HG03135 (cell line): ENCODE data around the gene PIR.

ENCODE experiments used
- ATAC-seq: cut with Tn5 transposase; IDR thresholded peaks from one replicate; pipeline ENCODE4 v1.9.1; 2021; ENCODE audit warnings: mild to moderate bottlenecking, moderate library complexity; ENCODE audit not compliant: unreplicated experiment

PIR gene

DNA sequence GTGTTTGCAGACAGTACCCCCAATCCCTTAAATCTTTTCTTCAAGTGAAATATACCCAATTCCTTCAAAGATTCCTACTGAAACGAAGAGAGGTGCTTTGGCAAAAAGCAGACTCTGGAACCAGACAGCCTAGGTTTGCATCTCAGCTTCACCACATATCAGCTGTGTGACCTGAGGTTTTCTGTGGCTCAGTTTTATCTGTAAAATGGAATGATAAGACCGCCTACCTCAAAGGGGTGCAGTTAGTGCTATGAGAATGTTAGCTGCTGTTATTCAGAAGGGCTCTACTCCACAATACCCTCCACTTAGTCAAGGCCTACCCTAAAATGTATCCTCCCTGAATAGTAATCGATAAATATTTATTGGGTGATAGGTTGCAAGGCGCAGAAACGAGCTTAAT, 664 bp downstream of the PIR start:
- ATAC-seq = no peak

DNA sequence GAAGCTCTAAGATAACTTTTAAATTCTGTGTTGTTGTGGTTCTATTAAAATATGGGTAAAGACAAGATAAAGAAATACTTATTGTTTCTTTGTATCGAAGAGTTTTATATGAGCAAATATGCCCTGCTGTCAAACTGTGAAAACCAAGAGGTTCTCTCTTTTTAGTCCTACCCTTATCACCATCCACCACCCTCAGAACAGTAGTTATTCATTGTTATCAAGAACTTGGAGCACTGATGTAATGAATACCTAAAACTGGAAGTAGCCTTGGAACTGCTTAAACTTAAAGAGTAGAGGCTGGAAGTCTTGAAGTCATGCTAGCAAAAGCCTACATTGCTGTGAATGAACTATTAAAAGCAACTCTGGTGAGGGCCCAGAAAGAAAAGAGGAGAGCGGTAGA, 9.2 kb downstream of the PIR start:
- no peak for ATAC-seq

DNA sequence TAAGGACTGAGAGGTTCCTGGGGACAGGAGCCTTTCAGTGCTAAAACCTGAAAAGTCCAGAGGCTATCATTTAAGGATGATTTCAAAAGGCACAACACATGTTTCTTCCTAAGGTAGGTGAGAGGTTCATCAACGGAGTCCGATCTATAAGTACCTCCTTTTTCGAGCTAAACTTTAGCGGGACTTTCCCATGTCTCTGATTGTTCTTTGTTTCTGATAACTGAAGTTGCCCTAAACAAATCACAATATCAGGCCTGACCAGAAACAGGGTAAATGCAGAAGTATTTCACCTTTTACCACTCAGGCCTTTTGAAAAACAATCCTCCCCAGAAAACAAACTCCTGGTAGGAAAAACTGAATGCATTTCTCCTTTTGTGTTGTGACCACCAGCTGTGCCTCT, 17.6 kb downstream of the PIR start:
- no peak for ATAC-seq

DNA sequence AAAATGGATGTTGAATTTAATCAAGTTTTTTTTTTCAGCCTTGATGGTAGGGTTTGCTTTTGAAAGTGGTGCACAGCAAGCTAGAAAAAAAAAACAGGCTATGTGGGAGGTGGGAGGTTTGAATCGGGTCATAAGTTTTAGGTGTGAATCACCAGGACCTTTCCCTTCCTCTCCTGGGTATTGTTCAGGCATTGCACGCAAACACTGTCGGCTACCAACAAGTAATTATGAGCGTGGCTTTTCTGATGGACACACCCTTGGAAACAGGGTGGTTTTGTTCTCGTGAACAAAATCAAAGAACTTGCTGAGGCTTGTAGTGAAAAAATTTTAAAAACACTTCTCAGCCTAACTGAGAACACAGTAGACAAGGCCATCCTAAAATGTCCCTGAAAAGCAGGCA, 18.1 kb downstream of the PIR start:
- no peak for ATAC-seq

DNA sequence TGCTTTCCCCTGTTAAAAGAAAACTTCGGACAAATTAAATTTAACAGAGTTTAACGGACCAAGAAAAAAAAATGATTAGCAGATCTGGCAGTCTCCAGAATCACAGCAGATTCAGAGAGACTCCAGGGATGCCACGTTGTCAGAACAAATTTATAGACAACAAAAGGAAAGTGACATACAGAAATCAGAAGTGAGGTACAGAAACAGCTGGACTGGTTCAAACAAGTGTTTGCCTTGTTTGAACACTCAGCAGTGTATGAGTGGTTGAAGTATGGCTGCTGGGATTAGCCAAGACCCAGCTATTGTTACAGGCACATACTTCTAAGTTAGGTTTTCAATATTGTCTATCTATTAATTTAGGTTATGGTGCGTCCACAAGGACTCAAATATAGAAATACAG, 19.1 kb downstream of the PIR start:
- ATAC-seq = no peak

DNA sequence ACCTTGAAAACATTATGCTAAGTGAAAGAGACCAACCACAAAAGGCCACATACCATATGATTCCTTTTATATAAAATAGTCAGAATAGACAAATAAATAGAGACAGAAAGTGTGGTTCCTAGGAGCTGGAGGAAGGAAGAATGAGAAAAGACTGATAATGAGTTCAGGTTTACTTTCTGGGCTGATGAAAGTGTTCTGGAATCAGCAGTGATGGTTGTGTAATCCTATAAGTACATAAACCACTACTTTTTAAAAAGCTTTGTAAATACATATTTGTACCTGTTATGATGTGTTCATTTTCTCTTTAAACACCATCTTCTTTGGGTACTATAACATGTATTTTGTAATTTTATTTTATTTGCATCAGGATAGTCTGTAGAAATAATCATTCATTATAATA, 20.6 kb downstream of the PIR start:
- no peak for ATAC-seq

DNA sequence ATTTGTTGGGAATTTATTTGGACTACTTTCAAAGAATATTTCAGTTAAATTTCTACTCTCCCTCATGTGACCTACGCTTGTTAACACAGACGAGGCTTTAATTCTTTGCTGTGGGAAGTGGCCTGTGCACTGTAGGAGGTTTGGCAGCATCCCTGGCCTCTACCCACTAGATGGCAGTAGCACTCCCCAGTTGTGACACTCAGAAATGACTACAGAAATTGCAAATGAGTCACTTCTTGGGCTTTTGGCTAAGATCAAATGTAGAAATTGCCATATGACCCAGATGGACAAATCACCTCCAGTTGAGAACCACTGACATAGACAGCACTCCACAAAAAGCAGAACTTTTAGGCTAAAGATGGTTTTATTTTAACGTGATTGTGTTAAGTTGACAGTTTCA, 22.1 kb downstream of the PIR start:
- peak; percentile 83 for ATAC-seq

DNA sequence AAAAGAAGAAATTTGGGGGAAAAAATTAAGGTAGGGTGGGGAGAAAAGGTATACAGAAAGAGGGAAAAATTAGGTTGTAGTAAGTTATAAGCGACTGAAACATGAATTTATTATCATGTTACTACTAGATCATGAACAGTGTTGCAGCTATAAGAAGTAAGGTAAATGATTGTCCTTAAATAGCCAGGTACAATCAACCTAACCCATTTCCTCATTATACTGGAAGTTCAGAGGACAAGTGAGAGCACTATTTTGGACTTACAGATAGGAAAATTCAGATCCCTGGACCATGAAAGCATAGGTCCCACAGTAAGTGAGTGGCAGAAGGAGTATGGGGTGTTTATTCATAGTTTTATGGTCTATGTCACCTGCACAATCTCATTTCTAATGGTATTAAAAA, 23.5 kb downstream of the PIR start:
- ATAC-seq = no peak

DNA sequence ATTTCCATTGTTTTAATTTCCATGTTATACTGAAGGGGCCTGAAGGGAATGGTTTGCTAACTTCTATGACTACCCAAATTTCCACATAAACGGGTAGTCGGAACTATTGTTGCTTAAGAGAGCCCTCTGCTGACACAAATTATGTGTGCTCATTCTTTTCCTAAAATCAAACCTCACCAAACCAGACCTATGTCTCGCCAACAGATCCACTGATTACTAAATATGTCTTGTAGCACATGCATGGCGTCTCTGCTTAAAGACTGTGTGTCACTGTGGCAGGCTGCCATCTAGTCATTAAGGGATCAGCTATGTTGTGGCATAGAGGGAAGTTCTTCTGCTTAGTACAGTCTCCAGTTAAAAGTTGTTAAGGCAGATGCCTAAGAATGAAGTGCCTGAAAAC, 25.1 kb downstream of the PIR start:
- ATAC-seq = no peak

DNA sequence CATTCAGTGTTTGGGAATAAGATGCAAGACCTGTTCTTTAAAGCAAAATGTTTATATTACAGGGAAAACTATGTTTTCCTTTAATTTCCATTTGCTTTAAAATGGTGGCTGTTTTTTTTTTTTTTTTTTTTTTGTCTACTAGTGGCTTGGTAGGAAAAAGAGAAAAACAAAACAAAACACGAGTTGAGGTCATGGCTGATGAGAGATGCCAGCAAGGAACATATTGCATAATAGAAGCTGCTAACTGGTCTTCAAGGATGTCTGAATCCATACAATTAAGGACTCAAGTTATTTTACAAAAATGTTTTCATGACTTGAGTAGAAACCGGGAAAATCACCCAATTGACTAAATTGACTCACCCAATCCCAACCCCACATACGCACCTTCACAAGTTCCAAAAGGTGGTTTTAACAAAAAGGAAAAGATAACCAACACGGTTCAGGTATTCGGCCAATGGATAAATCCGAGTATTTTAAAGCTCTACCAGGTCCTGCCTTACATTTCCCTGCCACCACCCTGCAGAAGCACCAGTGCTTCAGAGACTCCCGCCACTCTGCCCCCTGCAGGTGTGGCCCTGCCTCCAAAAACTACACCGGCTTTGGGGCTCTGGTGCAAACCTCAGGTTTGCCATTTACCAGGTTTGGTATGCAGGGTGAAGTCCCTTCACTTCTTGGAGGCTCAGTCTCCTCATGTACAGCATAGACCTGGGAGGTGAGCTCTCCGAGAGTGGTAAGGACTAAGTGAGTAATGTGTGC, 27.1 kb downstream of the PIR start:
- ATAC-seq = no peak

DNA sequence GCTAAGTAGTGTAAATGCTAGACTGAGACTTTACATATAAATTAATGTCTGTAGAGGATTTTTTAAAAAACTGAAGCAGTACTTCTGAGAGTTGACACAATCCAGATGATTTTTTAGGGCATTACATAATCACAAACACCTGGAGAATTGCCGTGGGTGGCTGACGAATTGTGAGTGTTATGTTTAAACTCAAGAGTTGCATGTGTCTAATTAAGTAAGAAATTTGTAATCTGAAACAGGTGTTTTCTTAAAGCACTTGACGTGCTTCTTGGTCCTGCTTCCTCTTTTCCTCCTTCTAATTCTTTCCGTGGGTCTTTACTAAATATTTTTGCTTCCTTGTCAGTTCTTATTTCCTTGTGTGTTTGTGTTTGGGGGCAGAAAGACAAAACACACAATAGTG, 27.8 kb downstream of the PIR start:
- ATAC-seq = no peak

DNA sequence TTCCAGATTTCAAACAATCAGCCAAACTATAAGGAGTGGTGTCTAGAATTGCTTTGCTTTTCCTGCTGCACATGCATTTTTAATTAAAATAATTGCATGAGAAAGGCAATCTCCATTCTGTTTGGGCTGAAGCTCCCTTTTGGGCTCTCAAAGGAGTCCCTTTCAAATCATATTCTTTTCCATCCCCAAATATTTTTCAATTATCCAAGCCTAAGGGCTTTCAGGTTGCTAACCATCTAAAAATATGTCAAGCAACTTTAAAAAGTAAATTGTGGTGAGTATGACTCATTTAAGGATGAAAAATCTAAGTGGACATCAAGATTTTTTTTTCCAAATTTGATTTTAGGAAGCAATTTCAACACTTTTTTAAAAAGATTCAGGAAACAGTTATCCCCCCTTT, 28.4 kb downstream of the PIR start:
- no peak for ATAC-seq

DNA sequence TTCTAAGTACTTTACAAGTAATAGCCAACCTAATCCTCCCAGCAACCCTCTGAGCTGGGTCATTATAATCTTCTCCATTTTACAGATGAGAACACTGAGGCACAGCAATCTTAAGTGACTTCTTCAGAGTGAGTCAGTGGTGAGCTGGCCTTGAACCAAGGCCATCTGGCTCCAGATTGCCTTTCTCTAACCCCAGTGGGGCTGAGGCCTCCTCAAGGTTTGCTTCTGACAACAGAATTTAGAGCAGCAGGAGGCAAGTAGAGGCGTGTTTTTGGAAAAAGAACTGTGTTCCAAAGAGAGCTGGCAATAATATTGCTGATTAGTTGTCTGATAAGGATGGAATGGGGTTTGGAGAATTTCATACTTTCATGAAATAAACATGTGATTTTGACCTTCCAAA, 41.2 kb downstream of the PIR start:
- ATAC-seq = no peak

DNA sequence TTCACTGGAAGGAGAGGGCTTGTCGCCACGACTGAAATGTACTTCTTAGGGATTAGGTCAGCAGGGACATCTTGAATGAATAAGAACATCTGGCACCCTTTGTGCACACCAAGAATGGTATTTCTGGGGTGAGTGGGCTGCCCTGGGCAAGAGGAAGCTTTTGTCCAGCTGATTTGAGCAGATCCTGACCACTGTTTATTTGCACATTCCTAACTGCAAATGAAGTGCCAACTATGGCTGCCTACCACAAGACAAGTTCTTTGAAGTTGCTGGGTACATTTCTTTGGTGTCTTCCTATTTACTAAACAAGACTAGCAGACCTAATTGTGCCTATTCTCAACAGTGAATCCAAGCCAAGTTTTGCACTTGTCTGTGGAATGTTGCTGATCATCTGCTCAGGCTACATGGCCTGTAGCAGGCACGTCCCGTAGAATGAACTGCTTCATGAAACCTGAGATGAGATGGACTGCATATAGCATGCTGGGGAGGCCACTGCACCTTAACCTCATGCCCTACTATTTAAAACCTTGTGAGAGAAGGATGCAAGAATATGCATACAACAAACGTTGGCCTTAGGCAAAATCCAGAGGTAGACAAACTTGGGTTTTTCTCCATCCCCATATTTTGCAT, 45.0 kb downstream of the PIR start:
- no peak for ATAC-seq

DNA sequence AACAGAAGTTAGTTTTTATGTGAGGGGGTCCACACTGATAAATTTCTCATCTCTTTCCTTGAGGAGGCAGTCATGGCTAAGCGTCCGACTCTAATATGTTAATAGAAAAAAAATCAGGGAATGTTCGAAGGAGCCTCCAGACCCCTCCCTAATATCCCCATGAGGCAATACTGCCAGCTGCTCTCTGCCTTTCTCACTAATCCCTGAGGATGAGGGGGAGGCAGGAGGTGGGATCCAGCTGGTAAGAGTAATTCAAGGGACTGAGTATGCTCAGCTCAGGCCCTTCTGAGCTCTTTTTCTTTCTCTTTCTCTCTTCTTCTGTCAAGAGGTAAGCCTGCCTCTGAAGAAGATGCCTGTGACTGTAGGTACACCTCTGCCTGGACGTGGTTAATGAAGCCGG, 51.7 kb downstream of the PIR start:
- ATAC-seq = no peak

DNA sequence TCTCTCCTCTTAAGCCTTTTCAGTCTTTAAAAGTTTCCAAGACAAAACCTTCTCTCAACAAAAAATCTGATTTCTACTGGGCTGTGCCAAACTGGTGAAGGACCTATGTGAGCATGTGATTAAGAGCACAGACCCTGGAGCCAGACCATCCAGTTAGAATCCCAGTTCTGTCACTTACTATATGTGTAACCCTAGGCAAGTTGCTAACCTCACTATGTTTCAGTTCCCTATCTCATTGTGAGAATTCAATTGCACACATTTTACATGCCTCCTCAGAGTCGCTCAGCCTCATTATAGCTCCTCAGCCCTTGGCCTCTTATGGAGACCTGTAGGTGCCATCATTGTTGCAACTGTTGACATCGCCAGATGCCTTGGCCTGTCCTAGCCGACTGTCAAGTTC, 54.8 kb downstream of the PIR start:
- no peak for ATAC-seq

DNA sequence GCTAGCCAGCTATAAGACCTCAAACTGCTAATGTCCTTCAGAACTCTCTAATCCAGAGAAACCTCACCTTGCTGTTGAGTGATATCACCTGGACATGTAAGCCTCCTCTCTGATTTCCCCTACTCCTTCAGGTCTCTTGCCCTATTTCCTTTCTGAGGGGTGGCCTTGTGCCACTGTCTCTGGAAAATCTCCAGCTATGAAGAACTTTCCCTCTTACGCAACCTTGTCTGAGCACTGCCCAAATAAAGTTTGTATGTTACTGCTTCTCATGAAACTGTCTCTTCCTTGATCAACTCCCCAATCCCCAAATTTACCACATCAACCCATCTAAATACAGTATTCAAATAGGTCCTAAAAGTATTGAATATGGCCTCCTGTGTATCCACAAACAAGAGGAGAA, 55.4 kb downstream of the PIR start:
- ATAC-seq = no peak

DNA sequence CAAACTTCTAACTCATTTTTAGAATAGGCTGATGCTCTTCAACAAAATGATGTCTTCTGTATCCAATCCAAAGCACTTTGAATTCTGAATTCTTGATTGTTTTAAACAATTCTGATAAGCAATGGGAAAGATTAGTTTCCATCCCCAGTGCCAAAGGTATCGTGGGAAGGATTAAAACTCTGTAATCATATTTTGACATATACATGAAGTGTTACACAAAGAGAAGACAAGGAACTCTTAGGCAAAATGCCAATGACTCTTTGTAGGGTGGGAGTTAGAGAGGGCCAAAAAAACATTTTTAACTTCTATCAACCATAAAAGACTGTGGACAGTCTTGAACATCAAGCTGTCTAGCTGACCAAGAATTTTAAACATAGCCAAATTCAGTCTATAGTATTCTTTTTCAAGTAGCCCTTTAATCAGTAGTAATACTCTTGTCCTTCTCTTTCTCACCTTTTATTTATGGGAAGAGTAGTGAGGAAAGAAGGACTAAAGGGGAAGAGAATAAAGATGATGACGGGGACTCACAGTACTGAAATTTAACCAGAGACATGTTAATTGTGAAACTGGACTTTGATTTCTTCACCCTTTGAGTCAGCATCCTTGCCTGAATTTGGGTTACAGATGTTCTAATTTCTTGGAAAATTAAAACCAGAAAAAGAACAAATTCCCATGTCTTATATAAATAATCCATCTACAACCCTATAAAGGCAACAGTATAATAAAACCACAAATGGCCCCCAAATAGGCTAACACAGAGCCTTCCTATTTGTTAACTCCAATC, 57.1 kb downstream of the PIR start:
- no peak for ATAC-seq

DNA sequence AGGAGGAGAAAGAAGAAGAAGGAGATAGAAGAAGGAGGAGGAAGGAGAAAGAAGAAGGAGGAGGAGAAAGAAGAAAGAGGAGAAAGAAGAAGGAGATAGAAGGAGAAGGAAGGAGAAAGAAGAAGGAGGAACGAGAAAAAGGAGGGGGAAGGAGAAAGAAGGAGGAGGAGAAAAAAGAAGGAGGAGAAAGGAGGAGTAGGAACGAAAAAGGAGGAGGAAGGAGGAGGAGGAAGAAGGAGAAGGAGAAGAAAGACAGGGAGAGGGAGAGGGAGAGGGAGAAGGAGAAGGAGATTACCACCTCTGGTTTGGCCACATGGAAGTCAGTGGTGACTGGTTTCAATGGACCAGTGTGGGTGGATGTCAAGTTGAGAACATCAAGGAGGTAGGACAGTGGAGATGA, 58.9 kb downstream of the PIR start:
- no peak for ATAC-seq

DNA sequence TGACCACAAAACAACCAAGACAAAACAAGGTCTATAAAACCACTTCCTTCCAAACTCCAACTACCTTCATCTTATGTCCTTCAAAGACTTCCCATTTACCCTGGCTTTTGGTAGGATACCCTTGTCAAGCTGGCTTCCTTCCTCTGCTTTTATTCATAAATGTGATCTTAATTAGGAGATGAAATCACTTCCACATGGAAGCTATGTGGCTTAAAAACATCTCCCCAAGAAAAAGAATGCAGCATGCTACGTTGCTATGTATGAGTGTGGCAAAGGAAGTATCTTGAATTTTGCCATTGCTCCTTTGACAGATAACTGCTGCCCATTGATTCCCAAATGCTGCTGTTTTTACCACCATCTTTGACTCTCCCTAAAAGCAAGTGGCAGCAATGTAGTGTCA, 62.5 kb downstream of the PIR start:
- ATAC-seq = no peak

DNA sequence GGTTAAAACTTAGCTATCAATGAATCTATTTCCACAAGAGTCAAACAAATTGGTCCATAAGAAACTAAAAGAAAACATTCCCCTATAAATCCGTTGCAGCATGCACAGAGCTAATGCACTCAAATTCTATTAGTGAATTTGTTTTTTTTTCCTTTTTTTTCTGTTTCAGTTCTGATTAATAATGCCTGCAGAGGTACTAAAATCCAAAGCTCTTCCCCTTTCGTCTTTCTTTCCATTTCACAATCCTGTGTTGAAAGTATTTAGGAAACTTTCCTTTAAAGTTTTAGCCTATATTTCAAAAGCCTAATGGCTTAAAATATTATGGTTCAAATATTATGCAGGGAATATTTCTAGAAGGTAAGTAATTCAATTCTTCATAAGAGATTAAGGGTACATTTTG, 63.1 kb downstream of the PIR start:
- no peak for ATAC-seq

DNA sequence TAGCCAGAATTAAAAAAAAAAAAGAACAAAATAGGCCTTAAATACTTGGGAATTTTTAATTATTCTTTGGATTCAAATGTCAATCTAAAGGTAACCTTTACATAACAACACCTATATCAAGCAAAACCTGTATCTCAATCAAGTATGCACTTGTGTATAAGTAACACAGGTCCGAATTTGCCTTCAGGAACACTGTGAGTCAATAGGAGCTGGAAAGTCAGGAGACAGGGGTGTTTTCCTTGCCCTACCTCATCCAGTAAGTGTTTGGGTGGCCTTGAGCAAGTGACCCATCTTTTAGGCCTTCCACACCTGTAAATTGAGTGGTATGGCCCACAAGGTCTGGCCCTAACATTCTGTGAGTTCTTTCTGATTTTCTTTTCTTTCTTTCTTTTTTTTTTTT, 68.1 kb downstream of the PIR start:
- ATAC-seq = no peak
